ENCODE data around the gene KSR2.

KSR2 gene

DNA sequence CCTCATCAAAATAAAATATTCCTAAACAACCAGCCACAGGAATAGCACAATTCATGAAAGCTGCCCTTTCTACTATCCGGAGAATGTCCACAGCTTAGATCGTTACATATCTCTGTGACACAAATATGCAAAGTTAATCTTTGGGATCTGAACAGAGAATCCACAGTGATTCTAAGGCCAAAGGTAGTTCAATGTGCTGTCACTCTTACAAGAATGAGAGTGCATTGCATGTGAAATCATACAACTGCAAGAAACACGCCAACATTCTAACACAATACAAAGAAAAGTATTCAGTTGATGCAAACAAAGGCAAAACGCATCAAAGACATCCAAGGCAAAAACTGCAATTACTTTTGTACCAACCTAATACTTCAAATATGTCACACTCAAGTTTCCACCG lies 60.4 kb downstream of the KSR2 start:
- H3K4me3 ChIP-seq (replicated peaks; ENCODE audit: low read depth, low read length), result no peak overlapping the region
- no peak for DNase-seq (ENCODE audit: extremely low read depth, low read depth)
- TF ChIP-seq, protein P1, sequence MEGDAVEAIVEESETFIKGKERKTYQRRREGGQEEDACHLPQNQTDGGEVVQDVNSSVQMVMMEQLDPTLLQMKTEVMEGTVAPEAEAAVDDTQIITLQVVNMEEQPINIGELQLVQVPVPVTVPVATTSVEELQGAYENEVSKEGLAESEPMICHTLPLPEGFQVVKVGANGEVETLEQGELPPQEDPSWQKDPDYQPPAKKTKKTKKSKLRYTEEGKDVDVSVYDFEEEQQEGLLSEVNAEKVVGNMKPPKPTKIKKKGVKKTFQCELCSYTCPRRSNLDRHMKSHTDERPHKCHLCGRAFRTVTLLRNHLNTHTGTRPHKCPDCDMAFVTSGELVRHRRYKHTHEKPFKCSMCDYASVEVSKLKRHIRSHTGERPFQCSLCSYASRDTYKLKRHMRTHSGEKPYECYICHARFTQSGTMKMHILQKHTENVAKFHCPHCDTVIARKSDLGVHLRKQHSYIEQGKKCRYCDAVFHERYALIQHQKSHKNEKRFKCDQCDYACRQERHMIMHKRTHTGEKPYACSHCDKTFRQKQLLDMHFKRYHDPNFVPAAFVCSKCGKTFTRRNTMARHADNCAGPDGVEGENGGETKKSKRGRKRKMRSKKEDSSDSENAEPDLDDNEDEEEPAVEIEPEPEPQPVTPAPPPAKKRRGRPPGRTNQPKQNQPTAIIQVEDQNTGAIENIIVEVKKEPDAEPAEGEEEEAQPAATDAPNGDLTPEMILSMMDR (IDR thresholded peaks at IDR 0.05; ENCODE audit: low read depth, low read length, missing control alignments), result no peak

DNA sequence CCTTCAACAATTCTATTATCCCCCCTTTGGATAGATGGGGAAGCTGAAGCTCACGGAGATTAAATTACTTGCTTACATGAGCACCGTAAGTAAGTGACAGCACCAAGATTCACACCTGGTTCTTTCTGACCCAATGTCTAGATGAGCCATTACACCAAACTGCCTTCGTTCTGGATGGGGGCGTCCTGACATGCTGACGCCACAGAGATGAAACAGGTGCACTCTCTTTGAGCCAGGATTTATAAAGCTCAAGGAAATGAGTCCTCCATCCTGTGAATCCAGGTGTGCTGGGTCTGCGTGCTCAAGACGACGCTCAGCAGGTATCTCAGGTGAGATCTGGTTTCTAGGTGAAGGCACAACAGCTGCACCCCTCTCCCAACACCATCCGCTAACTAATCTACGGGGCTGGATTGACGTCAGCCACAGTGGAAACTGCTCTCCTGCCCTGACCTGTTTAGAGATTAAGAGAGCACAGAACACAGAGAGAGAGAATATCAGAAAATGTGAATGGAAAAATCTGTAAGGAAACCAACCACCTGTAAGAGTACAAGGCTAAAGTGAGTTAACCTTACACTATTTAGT lies 61.6 kb downstream of the KSR2 start:
- TF ChIP-seq, protein P1 (IDR thresholded peaks at IDR 0.05; ENCODE audit: low read depth, low read length, missing control alignments), result no peak
- DNase-seq (ENCODE audit: extremely low read depth, low read depth), result no peak
- H3K4me3 ChIP-seq (replicated peaks; ENCODE audit: low read depth, low read length), result no peak overlapping the region

DNA sequence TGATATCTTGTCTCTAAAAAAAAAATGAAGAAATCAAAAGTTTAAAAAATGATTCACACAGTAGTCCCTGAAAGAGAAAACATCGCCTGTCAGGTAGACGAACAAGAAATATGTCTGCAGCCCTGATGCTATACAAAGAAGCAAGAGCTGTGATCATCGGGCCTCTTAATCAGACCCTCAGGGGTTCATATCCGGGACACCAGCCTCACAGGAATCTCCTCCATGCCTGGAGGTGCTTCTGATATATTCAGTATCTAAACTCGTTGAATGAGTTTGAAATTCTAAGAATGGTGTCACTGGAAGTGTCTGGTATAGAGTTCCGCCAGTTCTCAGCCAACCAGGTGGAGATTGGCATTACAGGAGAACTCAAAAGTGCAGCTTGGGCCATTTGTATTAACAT lies 64.7 kb downstream of the KSR2 start:
- DNase-seq (ENCODE audit: extremely low read depth, low read depth), result no peak
- TF ChIP-seq, protein P1 (IDR thresholded peaks at IDR 0.05; ENCODE audit: low read depth, low read length, missing control alignments), result no peak
- H3K4me3 ChIP-seq (replicated peaks; ENCODE audit: low read depth, low read length), result no peak overlapping the region

DNA sequence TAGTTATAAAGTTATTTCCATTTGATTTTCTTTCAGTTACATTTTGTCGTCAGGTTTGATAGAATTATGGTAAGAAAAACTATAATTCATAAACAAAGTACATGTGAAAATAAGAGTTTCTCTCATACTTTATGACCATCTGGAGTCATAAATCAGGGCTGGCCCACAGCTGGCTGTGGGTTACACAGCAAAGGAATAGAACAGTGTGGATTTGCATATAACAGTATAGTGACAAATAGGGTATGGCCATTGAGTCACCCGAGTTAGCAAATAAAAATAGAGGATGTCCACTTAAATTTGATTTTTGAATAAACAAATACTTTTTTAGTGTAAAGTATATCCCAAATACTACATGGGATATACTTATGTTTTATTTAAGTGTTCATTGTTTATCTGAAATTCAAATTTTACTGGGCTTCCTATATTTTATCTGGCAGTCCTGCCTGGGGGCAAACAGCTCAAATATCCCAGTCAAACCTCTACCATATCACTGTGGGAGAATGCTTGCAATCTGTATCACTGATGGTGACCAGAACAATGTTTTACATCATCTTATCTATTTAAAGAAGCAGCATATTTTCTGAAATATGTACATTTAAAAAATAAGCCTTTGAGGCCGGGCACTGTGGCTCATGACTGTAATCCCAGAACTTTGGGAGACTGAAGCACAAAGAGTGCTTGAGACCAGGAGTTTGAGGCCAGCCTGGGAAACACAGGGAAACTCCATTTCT lies 65.5 kb downstream of the KSR2 start:
- DNase-seq (ENCODE audit: extremely low read depth, low read depth), result no peak
- TF ChIP-seq, protein P1 (IDR thresholded peaks at IDR 0.05; ENCODE audit: low read depth, low read length, missing control alignments), result no peak
- no peak overlapping the region for H3K4me3 ChIP-seq (replicated peaks; ENCODE audit: low read depth, low read length)

DNA sequence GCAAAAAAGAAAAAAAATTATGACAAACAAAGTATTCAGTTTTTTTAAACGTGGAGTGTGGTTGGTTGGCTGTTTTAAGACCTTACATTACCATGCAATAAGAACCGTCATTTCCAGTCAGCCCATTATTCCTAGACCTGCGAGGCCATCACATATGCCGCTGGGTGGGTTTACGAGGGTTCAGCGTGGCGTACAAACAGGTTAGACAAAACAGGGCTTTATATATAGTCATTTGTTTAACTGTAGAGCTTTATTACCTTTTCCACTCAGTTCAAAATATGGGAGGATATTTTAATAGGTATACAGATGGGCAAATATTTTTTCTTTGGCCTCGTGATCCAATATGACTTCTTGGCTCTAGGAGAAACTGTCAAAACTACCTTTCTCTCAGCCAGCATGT lies 67.2 kb downstream of the KSR2 start:
- TF ChIP-seq, protein P1 (IDR thresholded peaks at IDR 0.05; ENCODE audit: low read depth, low read length, missing control alignments), result no peak
- H3K4me3 ChIP-seq (replicated peaks; ENCODE audit: low read depth, low read length), result no peak overlapping the region
- DNase-seq (ENCODE audit: extremely low read depth, low read depth), result no peak

DNA sequence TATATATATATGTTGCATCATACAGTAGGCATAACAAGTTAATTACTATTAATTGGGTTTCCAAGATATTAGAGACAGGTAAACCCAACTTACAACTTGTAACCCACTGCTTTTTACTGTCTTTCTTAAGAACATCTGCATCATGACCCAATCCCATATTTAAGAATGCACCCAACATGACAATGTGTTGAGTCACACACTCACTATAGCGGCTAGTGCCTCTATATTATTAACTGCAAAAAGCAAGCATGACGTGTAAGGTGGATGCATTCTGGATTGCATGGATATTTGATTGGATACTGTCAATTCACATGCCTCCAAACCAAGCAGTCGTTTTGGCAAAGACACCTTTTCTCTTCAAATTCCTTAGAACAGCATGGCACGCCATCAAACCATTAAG lies 68.2 kb downstream of the KSR2 start:
- TF ChIP-seq, protein P1 (IDR thresholded peaks at IDR 0.05; ENCODE audit: low read depth, low read length, missing control alignments), result no peak
- H3K4me3 ChIP-seq (replicated peaks; ENCODE audit: low read depth, low read length), result no peak overlapping the region
- peak; percentile 2 for DNase-seq (ENCODE audit: extremely low read depth, low read depth)

All from HFF-Myc (cell line).